Measurements from ENCODE around the gene DLGAP4.

Gene DLGAP4

GRCh38 chr20:36308986-36309385, 2.8 kb downstream of the DLGAP4 start:
- DNase-seq (ENCODE audit: low read depth) = no peak

GRCh38 chr20:36309643-36310042, 3.5 kb downstream of the DLGAP4 start:
- no peak for DNase-seq (ENCODE audit: low read depth)

GRCh38 chr20:36310215-36310981, 4.3 kb downstream of the DLGAP4 start:
- DNase-seq (ENCODE audit: low read depth) = no peak

GRCh38 chr20:36311141-36311853, 5.2 kb downstream of the DLGAP4 start:
- DNase-seq (ENCODE audit: low read depth) = no peak

- no peak for DNase-seq (ENCODE audit: low read depth)
Observed at GRCh38 chr20:36311854-36312723, 6.0 kb downstream of the DLGAP4 start.

- no peak for DNase-seq (ENCODE audit: low read depth)
Observed at GRCh38 chr20:36312724-36313441, 6.7 kb downstream of the DLGAP4 start.

- DNase-seq (ENCODE audit: low read depth) = no peak
Observed at GRCh38 chr20:36313476-36313875, 7.3 kb downstream of the DLGAP4 start.

GRCh38 chr20:36313926-36314325, 7.8 kb downstream of the DLGAP4 start:
- no peak for DNase-seq (ENCODE audit: low read depth)

- DNase-seq (ENCODE audit: low read depth) = no peak
Observed at GRCh38 chr20:36314734-36315544, 8.8 kb downstream of the DLGAP4 start.

GRCh38 chr20:36315545-36316351, 9.6 kb downstream of the DLGAP4 start:
- DNase-seq (ENCODE audit: low read depth) = no peak

GRCh38 chr20:36317675-36318074, 11.5 kb downstream of the DLGAP4 start:
- no peak for DNase-seq (ENCODE audit: low read depth)

GRCh38 chr20:36318166-36318565, 12.0 kb downstream of the DLGAP4 start:
- DNase-seq (ENCODE audit: low read depth) = no peak

- DNase-seq (ENCODE audit: low read depth) = no peak
Observed at GRCh38 chr20:36319356-36320260, 13.5 kb downstream of the DLGAP4 start.

GRCh38 chr20:36320261-36320897, 14.2 kb downstream of the DLGAP4 start:
- no peak for DNase-seq (ENCODE audit: low read depth)

GRCh38 chr20:36320898-36321695, 15.0 kb downstream of the DLGAP4 start:
- DNase-seq (ENCODE audit: low read depth) = no peak

- DNase-seq (ENCODE audit: low read depth) = no peak
Observed at GRCh38 chr20:36322131-36322530, 16.0 kb downstream of the DLGAP4 start.

- no peak for DNase-seq (ENCODE audit: low read depth)
Observed at GRCh38 chr20:36330091-36330490, 24.0 kb downstream of the DLGAP4 start.

- DNase-seq (ENCODE audit: low read depth) = no peak
Observed at GRCh38 chr20:36331209-36331608, 25.1 kb downstream of the DLGAP4 start.
